Measurements from ENCODE around the gene DACH1.

GRCh38 chr13:71863254-71863865 is 3.6 kb downstream of the DACH1 start:
- TF ChIP-seq POLR2AphosphoS5 (IDR thresholded peaks at IDR 0.05; ENCODE audit: low read depth) = no peak
- TF ChIP-seq, protein P1, sequence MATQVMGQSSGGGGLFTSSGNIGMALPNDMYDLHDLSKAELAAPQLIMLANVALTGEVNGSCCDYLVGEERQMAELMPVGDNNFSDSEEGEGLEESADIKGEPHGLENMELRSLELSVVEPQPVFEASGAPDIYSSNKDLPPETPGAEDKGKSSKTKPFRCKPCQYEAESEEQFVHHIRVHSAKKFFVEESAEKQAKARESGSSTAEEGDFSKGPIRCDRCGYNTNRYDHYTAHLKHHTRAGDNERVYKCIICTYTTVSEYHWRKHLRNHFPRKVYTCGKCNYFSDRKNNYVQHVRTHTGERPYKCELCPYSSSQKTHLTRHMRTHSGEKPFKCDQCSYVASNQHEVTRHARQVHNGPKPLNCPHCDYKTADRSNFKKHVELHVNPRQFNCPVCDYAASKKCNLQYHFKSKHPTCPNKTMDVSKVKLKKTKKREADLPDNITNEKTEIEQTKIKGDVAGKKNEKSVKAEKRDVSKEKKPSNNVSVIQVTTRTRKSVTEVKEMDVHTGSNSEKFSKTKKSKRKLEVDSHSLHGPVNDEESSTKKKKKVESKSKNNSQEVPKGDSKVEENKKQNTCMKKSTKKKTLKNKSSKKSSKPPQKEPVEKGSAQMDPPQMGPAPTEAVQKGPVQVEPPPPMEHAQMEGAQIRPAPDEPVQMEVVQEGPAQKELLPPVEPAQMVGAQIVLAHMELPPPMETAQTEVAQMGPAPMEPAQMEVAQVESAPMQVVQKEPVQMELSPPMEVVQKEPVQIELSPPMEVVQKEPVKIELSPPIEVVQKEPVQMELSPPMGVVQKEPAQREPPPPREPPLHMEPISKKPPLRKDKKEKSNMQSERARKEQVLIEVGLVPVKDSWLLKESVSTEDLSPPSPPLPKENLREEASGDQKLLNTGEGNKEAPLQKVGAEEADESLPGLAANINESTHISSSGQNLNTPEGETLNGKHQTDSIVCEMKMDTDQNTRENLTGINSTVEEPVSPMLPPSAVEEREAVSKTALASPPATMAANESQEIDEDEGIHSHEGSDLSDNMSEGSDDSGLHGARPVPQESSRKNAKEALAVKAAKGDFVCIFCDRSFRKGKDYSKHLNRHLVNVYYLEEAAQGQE (IDR thresholded peaks at IDR 0.05; ENCODE audit: insufficient replicate concordance, low read depth) = no peak
- no peak for TF ChIP-seq CTCF (IDR thresholded peaks at IDR 0.05; ENCODE audit: insufficient read depth, low read length)
- TF ChIP-seq GABPA (IDR thresholded peaks at IDR 0.05; ENCODE audit: low read depth) = no peak
